Liver (tissue), 9 donors: ENCODE results near the gene ANGPTL4. TPM values are rescaled to one million over a fixed set of nuclear protein-coding genes. Genes with fewer than 3 reads are reported as not detected.

Source experiments
- DNase-seq: peaks from one replicate; pipeline ENCODE4 v3.0.0-alpha.2; 2017; ENCODE audit warnings: low spot score
- H3K27ac ChIP-seq, 2 donors: one replicate each; pipeline ENCODE4 v1.7.0; 2013; ENCODE audit warnings: inconsistent platforms in 2 of 2, low read length in 2 of 2, control low read depth in 1 of 2, low read depth in 1 of 2, mild to moderate bottlenecking in 1 of 2
- H3K27me3 ChIP-seq, 4 donors: one replicate each; pipeline versions ENCODE4 v1.6.1 to v1.7.0; 2013; ENCODE audit warnings: low read length in 3 of 4, inconsistent platforms in 1 of 4, mild to moderate bottlenecking in 1 of 4, moderate library complexity in 1 of 4; ENCODE audit not compliant: control insufficient read depth in 4 of 4, insufficient read depth in 4 of 4
- H3K36me3 ChIP-seq, 4 donors: one replicate each; pipeline versions ENCODE4 v1.6.1 to v1.7.0; 2013; ENCODE audit warnings: low read length in 3 of 4, mild to moderate bottlenecking in 3 of 4, low read depth in 1 of 4, moderate library complexity in 1 of 4; ENCODE audit not compliant: control insufficient read depth in 4 of 4, insufficient read depth in 3 of 4
- H3K4me1 ChIP-seq, 4 donors: one replicate each; pipeline versions ENCODE4 v1.6.1 to v1.7.0; 2013; ENCODE audit warnings: low read length in 3 of 4, mild to moderate bottlenecking in 3 of 4, moderate library complexity in 1 of 4; ENCODE audit not compliant: control insufficient read depth in 4 of 4, insufficient read depth in 4 of 4
- H3K4me3 ChIP-seq, 3 donors: one replicate each; pipeline versions ENCODE4 v1.6.1 to v1.7.0; 2013; ENCODE audit warnings: low read length in 3 of 3, control low read depth in 1 of 3, low read depth in 1 of 3, mild to moderate bottlenecking in 1 of 3
- H3K9ac ChIP-seq, 2 donors: one replicate each; pipeline ENCODE4 v1.7.0; 2013; ENCODE audit warnings: low read length in 2 of 2, mild to moderate bottlenecking in 2 of 2, moderate library complexity in 2 of 2, control low read depth in 1 of 2, low read depth in 1 of 2
- H3K9me3 ChIP-seq, 4 donors: one replicate each; pipeline versions ENCODE4 v1.6.1 to v1.7.0; 2013; ENCODE audit warnings: low read length in 3 of 4; ENCODE audit not compliant: control insufficient read depth in 4 of 4
- EGR1 ChIP-seq, 2 donors: IDR thresholded peaks; 2 replicates each; pipeline ENCODE4 v1.6.1; 2016 to 2018; ENCODE audit warnings: antibody characterized with exemption in 2 of 2, low read depth in 2 of 2
- FOXA1 ChIP-seq: IDR thresholded peaks from 2 replicates; pipeline ENCODE4 v1.6.1; 2016; ENCODE audit warnings: antibody characterized with exemption
- FOXA2 ChIP-seq: IDR thresholded peaks from 2 replicates; pipeline ENCODE4 v1.6.1; 2016; ENCODE audit warnings: antibody characterized with exemption
- GABPA ChIP-seq, 2 donors: IDR thresholded peaks in 1 of 2; conservative IDR thresholded peaks in 1 of 2; 2 replicates each; pipeline ENCODE4 v1.6.1; 2016; ENCODE audit warnings: antibody characterized with exemption in 2 of 2, mild to moderate bottlenecking in 1 of 2, moderate library complexity in 1 of 2
- NR2F2 ChIP-seq: IDR thresholded peaks from 2 replicates; pipeline ENCODE4 v1.6.1; 2016; ENCODE audit warnings: antibody characterized with exemption
- SP1 ChIP-seq: IDR thresholded peaks from 2 replicates; pipeline ENCODE4 v1.6.1; 2018; ENCODE audit warnings: antibody characterized with exemption, mild to moderate bottlenecking
- TAF1 ChIP-seq: conservative IDR thresholded peaks from 2 replicates; pipeline ENCODE4 v1.6.1; 2016; ENCODE audit warnings: antibody characterized with exemption, mild to moderate bottlenecking
- YY1 ChIP-seq: IDR thresholded peaks from 2 replicates; pipeline ENCODE4 v1.6.1; 2016; ENCODE audit warnings: antibody characterized with exemption, mild to moderate bottlenecking
- WGBS: extraction: QIAGEN DNeasy Blood & Tissue Kit; methylation state at CpG from one replicate; pipeline ENCODE4 v1.1.7; 2013; 5-methylcytosine and 5-hydroxymethylcytosine counted together
- polyA plus RNA-seq, 2 donors: library from polyadenylated mRNA; stranded (reverse) in 1 of 2; unstranded in 1 of 2; fragments of 200-250 nt in 1 of 2; fragments of >200 nt in 1 of 2; fragmentation: Nextera tagmentation in 1 of 2; extraction: Ambion mirVana in 1 of 2; gene quantifications; one replicate each; pipeline versions ENCODE4 v1.2.1 to v1.2.3, GENCODE V29; 2013 to 2015
- total RNA-seq, 2 donors: library from RNA; depleted of rRNA; stranded (reverse); fragments of >200 nt; gene quantifications; one replicate each; pipeline ENCODE4 v1.2.3, GENCODE V29; 2014
- TF ChIP-seq, protein P1 (sequence below): IDR thresholded peaks from 2 replicates; pipeline ENCODE4 v1.6.1; 2016; ENCODE audit warnings: antibody characterized with exemption, mild to moderate bottlenecking
- TF ChIP-seq, protein P2 (sequence below): IDR thresholded peaks from 2 replicates; pipeline ENCODE4 v1.6.1; 2016; ENCODE audit warnings: antibody characterized with exemption
- TF ChIP-seq, protein P3 (sequence below): IDR thresholded peaks from 2 replicates; pipeline ENCODE4 v1.6.1; 2016; ENCODE audit warnings: antibody characterized with exemption
- donor health status: healthy.
- donor health status: healthy.
- donor health status: healthy.
- donor health status: healthy.
- donor health status: healthy.

The ANGPTL4 gene
- total and polyA plus RNA-seq, 4 donors, result 0.65 to 144 (median 71.6) TPM

DNA sequence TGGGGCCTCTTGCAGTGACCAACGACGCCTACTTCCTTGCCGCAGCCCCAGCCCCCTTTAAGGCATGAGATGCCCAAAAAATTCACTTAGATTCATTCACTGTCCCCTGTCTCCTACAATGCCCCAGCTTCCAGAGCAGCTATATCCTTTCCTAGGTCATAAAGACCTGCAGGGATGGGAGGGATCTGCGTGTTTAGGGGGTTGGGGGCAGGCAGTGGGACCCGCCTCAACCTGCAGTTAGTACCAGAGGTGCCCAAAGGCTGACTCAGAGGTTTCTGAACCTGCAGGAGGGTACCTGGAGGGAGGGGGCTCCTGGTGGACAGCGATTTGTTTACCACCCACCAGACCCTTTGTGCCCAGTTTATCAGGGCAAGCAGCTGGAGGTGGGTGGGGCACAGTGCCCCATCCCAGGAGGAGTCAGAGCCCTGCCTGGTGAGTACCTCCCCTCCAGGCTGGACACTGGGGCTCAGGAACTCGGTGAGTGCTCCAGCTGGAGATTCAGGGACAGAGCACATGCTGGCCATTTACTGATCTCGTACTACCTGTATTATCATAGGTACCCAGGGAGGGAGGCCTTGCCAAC lies 32.6 kb upstream of the ANGPTL4 start (continued):
- TF ChIP-seq YY1, result no peak

DNA sequence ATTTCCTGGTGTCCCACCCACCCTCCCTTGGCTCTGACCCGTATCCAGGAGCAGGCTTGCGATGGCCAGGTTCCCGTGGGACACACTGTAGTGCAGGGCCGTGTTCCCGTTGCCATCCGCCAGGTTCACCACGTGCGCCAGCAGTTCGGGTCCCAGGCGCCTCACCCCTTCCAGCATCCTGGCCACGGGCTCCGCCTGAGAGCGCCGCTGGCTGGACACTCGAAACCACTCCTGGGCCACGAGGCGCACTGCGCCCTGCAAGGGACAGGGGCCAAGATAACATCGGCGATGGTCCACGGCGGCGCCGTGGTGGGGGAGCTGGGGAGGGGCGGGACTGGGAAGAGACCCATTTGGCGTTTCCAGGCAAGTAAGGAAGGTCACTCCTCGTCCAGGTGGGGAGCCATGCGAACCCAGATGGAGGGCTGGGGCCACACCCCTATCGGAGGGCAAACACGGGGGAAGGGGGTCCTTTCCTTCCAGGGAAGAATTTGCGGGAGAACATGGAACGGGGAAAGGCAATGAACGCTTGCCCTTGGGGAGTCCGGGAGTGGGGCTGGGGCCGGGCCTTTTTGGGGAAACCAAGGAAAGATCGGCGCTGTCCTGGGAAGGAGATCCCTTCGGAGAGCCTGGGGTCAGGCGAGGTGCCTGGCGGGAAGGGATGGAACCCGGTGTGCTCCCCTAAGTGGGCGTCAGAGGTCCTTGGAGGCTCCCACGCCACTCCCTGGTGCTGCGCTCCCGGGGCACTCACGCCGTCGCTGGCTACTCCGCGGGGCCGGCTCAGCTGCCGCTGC lies 30.8 kb upstream of the ANGPTL4 start:
- Histone ChIP-seq H3K4me3 (no peak overlapping the region), H3K36me3 (no peaks in the 10 kb centered on the region), H3K9me3 (no peaks in the 10 kb centered on the region), H3K9ac (no peak overlapping the region), H3K27me3 (peaks cover 0 to 4% (median 1%) of the 10 kb centered on the region in 4 donors), H3K27ac (no peak overlapping the region), H3K4me1 (peaks cover 3 to 17% (median 9%) of the 10 kb centered on the region in 4 donors)
- WGBS, result 31% methylated on average over 52 of the region's 52 CpGs
- no peak for DNase-seq
- TF ChIP-seq FOXA2 (no peak), GABPA (IDR thresholded peaks at IDR 0.05 in 1 of 2, conservative IDR thresholded peaks at IDR 0.05 in 1 of 2) (no peak), YY1 (no peak), NR2F2 (no peak), FOXA1 (no peak), EGR1 (IDR thresholded peaks at IDR 0.05; ENCODE audit: low read depth in 2 of 2) (no peak), SP1 (no peak), TAF1 (no peak)
- TF ChIP-seq, protein P1, sequence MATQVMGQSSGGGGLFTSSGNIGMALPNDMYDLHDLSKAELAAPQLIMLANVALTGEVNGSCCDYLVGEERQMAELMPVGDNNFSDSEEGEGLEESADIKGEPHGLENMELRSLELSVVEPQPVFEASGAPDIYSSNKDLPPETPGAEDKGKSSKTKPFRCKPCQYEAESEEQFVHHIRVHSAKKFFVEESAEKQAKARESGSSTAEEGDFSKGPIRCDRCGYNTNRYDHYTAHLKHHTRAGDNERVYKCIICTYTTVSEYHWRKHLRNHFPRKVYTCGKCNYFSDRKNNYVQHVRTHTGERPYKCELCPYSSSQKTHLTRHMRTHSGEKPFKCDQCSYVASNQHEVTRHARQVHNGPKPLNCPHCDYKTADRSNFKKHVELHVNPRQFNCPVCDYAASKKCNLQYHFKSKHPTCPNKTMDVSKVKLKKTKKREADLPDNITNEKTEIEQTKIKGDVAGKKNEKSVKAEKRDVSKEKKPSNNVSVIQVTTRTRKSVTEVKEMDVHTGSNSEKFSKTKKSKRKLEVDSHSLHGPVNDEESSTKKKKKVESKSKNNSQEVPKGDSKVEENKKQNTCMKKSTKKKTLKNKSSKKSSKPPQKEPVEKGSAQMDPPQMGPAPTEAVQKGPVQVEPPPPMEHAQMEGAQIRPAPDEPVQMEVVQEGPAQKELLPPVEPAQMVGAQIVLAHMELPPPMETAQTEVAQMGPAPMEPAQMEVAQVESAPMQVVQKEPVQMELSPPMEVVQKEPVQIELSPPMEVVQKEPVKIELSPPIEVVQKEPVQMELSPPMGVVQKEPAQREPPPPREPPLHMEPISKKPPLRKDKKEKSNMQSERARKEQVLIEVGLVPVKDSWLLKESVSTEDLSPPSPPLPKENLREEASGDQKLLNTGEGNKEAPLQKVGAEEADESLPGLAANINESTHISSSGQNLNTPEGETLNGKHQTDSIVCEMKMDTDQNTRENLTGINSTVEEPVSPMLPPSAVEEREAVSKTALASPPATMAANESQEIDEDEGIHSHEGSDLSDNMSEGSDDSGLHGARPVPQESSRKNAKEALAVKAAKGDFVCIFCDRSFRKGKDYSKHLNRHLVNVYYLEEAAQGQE, result no peak

DNA sequence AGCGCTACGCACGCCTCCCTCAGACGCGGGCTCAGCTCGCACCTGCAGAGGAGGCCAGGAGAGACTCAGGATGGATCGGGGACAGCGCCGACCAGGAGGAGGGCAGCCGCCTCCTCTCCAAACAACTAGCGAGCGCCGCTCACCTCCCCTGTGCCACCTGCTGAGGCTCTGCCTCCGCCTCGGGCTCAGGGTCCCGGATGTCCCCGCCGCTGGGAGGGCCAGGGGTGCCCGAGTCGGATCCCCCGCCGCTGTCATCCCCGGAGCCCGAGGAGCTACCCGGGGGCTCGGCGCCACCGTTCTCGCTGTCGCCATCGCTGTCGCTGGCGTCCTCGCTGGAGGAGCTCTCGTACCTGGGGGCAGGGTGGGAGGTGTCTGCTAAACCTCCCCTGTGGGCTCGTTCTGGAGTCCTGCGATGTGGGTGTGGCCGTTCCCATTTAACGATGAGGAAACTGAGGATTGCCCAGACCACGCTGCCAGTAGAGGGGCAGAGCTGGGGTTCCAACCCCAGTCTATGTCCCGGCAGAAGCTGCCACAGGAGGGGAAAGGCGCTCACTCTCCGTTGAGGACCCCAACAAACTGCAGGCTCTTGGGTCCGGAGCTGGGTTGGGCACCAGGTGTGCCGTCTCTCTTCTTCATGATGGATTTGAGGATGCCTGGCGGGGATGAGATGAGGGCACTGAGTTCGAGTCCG lies 30.0 kb upstream of the ANGPTL4 start:
- Histone ChIP-seq H3K9ac (no peak overlapping the region), H3K27me3 (peaks cover 0 to 4% (median 1%) of the 10 kb centered on the region in 4 donors), H3K4me3 (no peak overlapping the region), H3K9me3 (no peaks in the 10 kb centered on the region), H3K27ac (no peak overlapping the region), H3K36me3 (no peaks in the 10 kb centered on the region), H3K4me1 (peaks cover 3 to 17% (median 9%) of the 10 kb centered on the region in 4 donors)
- 29% methylated on average over 48 of the region's 48 CpGs for WGBS
- TF ChIP-seq TAF1 (no peak), YY1 (no peak)
- TF ChIP-seq, protein P2, sequence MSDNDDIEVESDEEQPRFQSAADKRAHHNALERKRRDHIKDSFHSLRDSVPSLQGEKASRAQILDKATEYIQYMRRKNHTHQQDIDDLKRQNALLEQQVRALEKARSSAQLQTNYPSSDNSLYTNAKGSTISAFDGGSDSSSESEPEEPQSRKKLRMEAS, result no peak
- TF ChIP-seq, protein P3, sequence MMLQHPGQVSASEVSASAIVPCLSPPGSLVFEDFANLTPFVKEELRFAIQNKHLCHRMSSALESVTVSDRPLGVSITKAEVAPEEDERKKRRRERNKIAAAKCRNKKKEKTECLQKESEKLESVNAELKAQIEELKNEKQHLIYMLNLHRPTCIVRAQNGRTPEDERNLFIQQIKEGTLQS, result no peak
- TF ChIP-seq, protein P1, result no peak
- DNase-seq, result no peak
